Inflammatory macrophage treated with lipopolysaccharide for 4 hours (primary cell): ENCODE measurements around the gene BOD1L1.

Source experiments
- DNase-seq: peaks from one replicate; pipeline ENCODE4 v3.0.0-alpha.2; 2020

The BOD1L1 gene

DNA sequence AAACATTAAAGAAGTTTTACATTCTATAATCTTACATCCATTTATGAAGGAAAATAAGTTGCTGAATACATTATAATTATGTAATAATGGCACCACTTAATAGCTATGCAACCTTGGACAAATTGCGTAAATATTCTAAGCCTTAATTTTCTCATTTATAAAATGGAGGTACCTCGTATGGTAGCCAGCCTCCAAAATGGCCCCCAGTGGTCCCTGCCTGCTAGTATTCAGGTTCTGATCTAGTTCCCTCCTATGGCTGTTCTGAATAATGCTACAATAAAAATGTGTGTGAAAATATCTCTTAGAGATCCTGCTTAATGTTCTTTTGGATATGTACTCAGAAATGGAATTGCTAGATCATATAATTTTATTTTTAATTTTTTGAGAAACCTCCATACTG lies 72.2 kb downstream of the BOD1L1 start:
- no peak for DNase-seq

DNA sequence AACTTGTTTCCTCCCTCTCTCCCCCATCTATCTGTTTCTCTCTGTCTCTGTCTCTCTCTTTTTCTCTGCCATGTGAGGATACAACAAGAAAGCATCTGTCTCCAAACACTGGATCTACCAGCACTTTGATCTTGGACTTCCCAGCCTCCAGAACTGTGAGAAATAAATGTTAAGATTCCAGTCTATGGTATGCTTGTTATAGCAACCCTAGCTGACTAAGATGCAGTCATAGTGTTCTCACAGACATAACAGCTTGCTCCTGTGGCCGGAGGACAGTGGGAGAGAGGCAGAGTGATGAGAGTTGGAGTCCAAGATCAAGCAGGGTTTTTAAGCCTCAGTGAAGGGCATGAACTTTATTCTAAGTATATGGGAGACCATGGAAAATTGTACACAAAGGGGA lies 74.4 kb downstream of the BOD1L1 start:
- no peak for DNase-seq

GRCh38 chr4:13548984-13549546 lies 78.5 kb downstream of the BOD1L1 start:
- peak; percentile 81 for DNase-seq

- DNase-seq: no peak
Observed at GRCh38 chr4:13548059-13548983, 79.2 kb downstream of the BOD1L1 start.

GRCh38 chr4:13547485-13548041 lies 80.0 kb downstream of the BOD1L1 start:
- DNase-seq: no peak

GRCh38 chr4:13546941-13547484 lies 80.5 kb downstream of the BOD1L1 start:
- DNase-seq: peak; percentile 13

- no peak for DNase-seq
Observed at GRCh38 chr4:13546142-13546940, 81.2 kb downstream of the BOD1L1 start.

GRCh38 chr4:13545394-13545808 lies 82.1 kb downstream of the BOD1L1 start:
- DNase-seq: no peak

- peak; percentile 73 for DNase-seq
Observed at GRCh38 chr4:13544606-13545393, 82.7 kb downstream of the BOD1L1 start.

DNA sequence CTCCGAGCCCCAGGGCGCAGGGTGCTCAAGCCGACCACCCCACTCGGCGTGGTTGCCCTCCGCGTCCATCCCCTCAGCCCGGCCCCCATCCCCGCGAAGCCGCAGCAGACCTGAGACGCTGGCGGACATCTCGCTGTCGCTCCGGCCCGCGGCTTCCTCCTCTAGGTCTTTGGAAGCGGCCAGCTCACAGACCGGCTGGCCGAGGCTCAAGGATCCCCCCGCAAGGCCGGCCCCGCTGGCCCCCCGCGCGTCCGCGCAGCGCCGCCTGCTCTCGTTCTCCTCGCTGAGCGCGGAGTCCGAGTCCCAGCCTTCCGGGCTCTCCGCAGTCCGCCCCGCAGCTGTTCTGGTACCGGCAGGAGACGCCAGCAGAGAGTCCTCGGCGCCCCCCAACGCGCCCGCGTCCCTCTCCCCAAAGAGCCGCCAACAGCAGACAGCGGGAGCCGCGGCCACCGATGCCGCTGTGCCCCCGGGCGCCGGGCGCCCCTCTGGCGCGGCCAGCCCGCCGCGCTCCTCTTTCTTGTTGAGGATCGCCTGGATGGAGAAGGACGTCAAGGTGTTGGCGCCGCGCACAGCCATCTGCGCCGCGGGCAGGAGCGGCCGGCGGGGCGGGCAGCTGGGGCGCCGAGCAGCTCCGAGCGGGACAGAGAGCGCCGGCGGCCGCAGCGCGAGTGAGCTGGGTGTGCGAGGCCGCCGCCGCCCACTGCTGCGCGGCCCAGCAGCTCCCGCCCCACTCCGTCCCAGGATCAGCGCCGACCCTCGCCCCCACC lies 83.5 kb downstream of the BOD1L1 start, which contains the start of gene NKX3-2:
TSS of gene NKX3-2 (minus strand) at position 670 of the 767 bp plus-strand sequence. CDS start at position 576, 94 bp downstream.
- no peak for DNase-seq

GRCh38 chr4:13543032-13543838 lies 84.3 kb downstream of the BOD1L1 start:
- DNase-seq: no peak

GRCh38 chr4:13542577-13543031 lies 84.9 kb downstream of the BOD1L1 start:
- no peak for DNase-seq

DNA sequence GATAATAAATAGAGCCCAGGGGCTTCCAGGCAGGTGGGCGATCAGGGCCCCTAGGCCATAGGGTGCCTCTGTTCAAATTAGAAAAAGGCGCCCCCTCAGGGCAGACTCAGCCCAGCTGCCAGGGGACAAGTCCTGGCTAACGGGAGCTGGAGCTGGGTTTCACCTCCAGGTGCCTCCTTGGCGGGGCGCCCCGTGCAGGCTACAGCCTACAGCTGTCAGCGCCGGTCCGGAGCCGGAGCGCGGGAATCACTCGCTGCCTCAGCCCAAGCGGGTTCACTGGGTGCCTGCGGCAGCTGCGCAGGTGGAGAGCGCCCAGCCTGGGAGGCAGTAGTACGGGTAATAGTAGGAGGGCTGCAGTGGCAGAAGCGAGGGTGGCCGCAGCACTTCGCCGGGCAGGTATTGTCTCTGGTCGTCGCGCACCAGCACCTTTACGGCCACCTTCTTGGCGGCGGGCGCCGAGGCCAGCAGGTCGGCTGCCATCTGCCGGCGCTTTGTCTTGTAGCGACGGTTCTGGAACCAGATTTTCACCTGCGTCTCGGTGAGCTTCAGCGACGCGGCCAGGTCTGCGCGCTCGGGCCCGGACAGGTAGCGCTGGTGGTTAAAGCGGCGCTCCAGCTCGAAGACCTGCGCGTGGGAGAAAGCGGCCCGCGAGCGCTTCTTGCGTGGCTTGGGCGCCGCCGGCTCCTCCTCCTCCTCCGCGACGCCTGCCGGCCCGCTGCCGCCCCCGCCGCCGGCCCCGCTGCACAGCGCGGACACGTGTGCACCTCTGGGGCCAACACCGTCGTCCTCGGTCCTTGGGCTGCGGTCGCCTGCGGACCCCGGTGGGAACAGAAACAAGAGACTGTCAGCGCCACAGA lies 85.6 kb downstream of the BOD1L1 start:
- no peak for DNase-seq

DNA sequence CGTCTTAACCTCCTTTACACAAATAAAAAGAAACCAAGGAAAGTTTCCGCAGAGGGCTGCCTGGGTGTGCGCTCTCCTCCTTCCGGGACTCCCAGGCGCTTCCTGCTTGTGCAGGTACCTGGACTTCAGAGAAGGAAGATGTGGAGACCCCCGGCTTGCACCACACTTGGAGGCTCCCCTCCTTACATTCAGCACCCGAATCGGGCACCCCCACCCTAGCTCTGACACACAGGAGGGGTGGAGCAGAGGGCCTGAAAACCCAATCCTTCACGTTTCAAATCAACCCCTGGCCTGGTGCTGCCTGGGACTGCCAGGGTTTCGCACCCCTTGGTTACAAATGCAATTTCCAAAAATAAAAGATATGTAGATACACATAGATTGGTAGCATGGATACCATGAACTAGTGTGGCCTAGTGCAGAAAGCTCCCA lies 86.3 kb downstream of the BOD1L1 start:
- no peak for DNase-seq

DNA sequence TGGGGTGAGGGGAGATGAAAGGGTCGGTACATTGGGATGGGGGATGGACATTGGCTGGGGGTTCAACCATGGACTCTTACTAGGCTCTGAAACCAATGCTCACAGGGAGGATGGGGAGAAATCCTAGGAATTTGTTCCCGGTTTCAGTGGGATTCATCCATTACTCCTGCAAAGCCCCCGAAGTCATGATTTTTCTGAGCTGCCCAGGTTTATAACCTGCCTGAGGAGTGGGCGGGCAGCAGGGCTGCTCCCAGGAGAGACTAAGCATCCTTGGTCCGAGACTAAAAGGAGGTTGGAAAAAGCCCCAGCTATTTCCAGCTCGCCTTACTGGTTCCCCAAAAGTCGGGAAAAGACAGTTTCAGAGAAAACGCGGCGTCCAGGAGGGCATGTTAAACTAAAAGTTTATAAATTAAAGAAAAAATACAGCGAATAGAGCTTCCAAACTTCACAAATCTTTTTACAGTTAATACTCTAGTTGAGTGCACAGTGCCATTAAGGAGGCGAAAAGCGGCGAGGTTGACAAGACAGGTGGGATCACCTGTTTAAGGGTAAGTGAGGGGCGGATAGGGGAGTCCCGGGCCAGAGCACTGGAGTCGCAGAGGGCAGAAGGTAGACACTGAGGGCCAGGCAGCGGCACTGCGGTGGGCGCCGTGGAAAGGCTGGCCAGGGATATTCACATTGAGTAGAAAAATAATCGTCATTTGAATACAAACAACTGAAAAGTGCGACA lies 86.9 kb downstream of the BOD1L1 start:
- no peak for DNase-seq

- no peak for DNase-seq
Observed at GRCh38 chr4:13539619-13540445, 87.7 kb downstream of the BOD1L1 start.

- no peak for DNase-seq
Observed at GRCh38 chr4:13539047-13539618, 88.4 kb downstream of the BOD1L1 start.
